Measurements from ENCODE around the gene HOXA3. TPM values are rescaled to one million over a fixed set of nuclear protein-coding genes. Genes with fewer than 3 reads are reported as not detected.

Gene HOXA3
- total RNA-seq, 1 donor from 2014 or later = not detected

DNA sequence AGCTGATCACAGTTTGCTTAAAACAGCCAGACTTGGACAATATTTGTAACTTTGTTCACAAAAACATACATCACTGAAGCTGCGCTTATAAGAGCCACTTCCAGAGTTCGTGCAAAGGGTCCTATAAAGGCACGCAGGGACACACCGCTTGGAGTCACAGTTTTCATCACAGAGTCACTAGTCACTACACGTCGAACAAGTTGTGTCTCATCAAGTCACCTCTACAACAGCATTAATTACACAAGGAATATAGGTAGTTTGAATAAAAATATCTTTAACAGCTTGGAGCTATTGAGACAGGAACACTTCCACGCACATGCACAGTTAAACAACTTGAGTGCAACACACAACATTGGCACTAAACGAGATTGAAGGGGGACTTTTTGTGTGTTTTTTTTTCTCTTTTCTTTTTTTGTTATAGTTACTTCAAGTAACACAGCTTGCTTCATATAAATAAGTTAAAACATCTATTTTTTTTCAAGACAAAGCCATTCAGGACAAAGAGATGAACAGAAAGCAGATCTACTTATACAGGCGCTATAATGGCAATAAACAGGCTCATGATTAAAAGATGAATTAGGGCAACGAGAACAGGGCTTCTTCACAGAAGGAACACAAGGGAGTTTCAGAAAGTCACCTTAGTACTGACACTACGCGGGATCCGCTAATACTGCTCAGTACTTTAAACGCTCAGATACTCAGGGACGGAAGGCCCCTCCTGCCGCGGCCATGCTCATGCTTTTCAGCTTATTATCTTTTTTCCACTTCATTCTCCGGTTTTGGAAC is 11.1 kb downstream of the HOXA3 start:
- peak overlapping the region; percentile 80 for H3K4me2 ChIP-seq (ENCODE audit: low read length)
- H3K4me1 Mint-ChIP-seq (ENCODE audit: low read depth, unreplicated experiment) = no peaks in the 10 kb centered on the region
- H3K27ac Mint-ChIP-seq (ENCODE audit: unreplicated experiment) = peak overlapping the region; percentile 2
- no peak overlapping the region for H3K4me3 Mint-ChIP-seq (ENCODE audit: unreplicated experiment)
- DNase-seq (ENCODE audit: low read depth) (no peak), FAIRE-seq (no peak)
- H3K4me1 ChIP-seq (ENCODE audit: insufficient read depth, low read length) = no peaks in the 10 kb centered on the region
- peaks cover 2% of the 10 kb centered on the region for H4K20me1 ChIP-seq (ENCODE audit: insufficient read depth, low read length)
- peaks cover 3% of the 10 kb centered on the region for H3K36me3 Mint-ChIP-seq (ENCODE audit: low read depth, unreplicated experiment)
- peaks cover 88% of the 10 kb centered on the region for H3K27me3 Mint-ChIP-seq (ENCODE audit: low read depth, unreplicated experiment)
- H3K79me2 ChIP-seq (ENCODE audit: insufficient read depth, low read length) = no peaks in the 10 kb centered on the region
- peaks cover 6% of the 10 kb centered on the region for H3K9me3 ChIP-seq (ENCODE audit: insufficient read depth, low read depth, low read length)
- H2AFZ ChIP-seq (ENCODE audit: low read depth, low read length) = no peak overlapping the region
- no peaks in the 10 kb centered on the region for H3K36me3 ChIP-seq (ENCODE audit: insufficient read depth, low read length)
- TF ChIP-seq EZH2 (IDR thresholded peaks at IDR 0.05; ENCODE audit: insufficient read depth, low read length) = no peak
- TF ChIP-seq, protein P1, sequence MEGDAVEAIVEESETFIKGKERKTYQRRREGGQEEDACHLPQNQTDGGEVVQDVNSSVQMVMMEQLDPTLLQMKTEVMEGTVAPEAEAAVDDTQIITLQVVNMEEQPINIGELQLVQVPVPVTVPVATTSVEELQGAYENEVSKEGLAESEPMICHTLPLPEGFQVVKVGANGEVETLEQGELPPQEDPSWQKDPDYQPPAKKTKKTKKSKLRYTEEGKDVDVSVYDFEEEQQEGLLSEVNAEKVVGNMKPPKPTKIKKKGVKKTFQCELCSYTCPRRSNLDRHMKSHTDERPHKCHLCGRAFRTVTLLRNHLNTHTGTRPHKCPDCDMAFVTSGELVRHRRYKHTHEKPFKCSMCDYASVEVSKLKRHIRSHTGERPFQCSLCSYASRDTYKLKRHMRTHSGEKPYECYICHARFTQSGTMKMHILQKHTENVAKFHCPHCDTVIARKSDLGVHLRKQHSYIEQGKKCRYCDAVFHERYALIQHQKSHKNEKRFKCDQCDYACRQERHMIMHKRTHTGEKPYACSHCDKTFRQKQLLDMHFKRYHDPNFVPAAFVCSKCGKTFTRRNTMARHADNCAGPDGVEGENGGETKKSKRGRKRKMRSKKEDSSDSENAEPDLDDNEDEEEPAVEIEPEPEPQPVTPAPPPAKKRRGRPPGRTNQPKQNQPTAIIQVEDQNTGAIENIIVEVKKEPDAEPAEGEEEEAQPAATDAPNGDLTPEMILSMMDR (IDR thresholded peaks at IDR 0.05; ENCODE audit: insufficient read depth, low read depth, low read length) = no peak
- H3K27me3 ChIP-seq (ENCODE audit: insufficient read depth, low read length) = peaks cover 99% of the 10 kb centered on the region
- H3K27ac ChIP-seq (ENCODE audit: low read depth, low read length) = no peak overlapping the region
- no peak overlapping the region for H3K9ac ChIP-seq (ENCODE audit: low read length)
- peaks cover 38% of the 10 kb centered on the region for H3K9me3 Mint-ChIP-seq (ENCODE audit: unreplicated experiment)
- no peak overlapping the region for H3K4me3 ChIP-seq (ENCODE audit: insufficient read depth, low read depth, low read length)

- Histone ChIP-seq H3K9me3 (ENCODE audit: insufficient read depth, low read depth, low read length) (no peaks in the 10 kb centered on the region), H3K9ac (ENCODE audit: low read length) (no peak overlapping the region), H3K27ac (ENCODE audit: low read depth, low read length) (no peak overlapping the region), H2AFZ (ENCODE audit: low read depth, low read length) (no peak overlapping the region), H3K79me2 (ENCODE audit: insufficient read depth, low read length) (no peaks in the 10 kb centered on the region), H3K4me3 (ENCODE audit: insufficient read depth, low read depth, low read length) (no peak overlapping the region), H3K27me3 (ENCODE audit: insufficient read depth, low read length) (peaks cover 99% of the 10 kb centered on the region), H3K4me2 (ENCODE audit: low read length) (no peak overlapping the region), H3K4me1 (ENCODE audit: insufficient read depth, low read length) (peaks cover 6% of the 10 kb centered on the region), H3K36me3 (ENCODE audit: insufficient read depth, low read length) (no peaks in the 10 kb centered on the region), H4K20me1 (ENCODE audit: insufficient read depth, low read length) (peaks cover 2% of the 10 kb centered on the region)
- no peak for DNase-seq (ENCODE audit: low read depth)
- TF ChIP-seq, protein P1 (IDR thresholded peaks at IDR 0.05; ENCODE audit: insufficient read depth, low read depth, low read length) = no peak
- TF ChIP-seq EZH2 (IDR thresholded peaks at IDR 0.05; ENCODE audit: insufficient read depth, low read length) = no peak
- H3K4me1 Mint-ChIP-seq (ENCODE audit: low read depth, unreplicated experiment) = no peaks in the 10 kb centered on the region
- no peak for FAIRE-seq
- peaks cover 29% of the 10 kb centered on the region for H3K9me3 Mint-ChIP-seq (ENCODE audit: unreplicated experiment)
- H3K27ac Mint-ChIP-seq (ENCODE audit: unreplicated experiment) = no peak overlapping the region
- H3K4me3 Mint-ChIP-seq (ENCODE audit: unreplicated experiment) = no peak overlapping the region
- H3K27me3 Mint-ChIP-seq (ENCODE audit: low read depth, unreplicated experiment) = peaks cover 88% of the 10 kb centered on the region
- peaks cover 3% of the 10 kb centered on the region for H3K36me3 Mint-ChIP-seq (ENCODE audit: low read depth, unreplicated experiment)
Observed at GRCh38 chr7:27140126-27140857, 12.1 kb downstream of the HOXA3 start.
